HG02973 (cell line): ENCODE measurements around the gene MESP2.
"Not testable (repeated sequence)": the region's sequence is repeated elsewhere in the genome, so short reads cannot be mapped to it uniquely, and the experiment has no call there.

ENCODE experiments used
- ATAC-seq: cut with Tn5 transposase; IDR thresholded peaks from one replicate; pipeline ENCODE4 v1.9.1; 2021; ENCODE audit warnings: moderate library complexity; ENCODE audit not compliant: unreplicated experiment

Gene MESP2

DNA sequence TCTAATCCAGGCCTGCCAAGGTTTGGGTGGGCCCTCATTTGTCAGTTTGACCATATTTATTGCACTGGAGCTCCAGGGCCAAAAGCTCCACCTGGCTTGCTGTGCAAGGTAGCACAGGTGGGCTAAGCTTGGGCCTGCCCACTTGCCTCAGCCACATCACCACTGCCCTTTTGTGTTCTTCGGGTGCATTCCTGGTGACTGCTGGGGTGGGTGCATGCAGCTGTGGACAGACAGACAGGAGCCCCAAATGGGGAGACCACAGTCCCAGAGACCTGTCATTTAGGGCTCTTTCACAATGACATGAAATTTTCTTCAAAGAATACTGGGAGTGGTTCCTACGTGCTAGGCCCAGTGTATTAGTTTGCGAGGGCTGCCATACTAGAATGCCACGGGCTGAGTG is 2.7 kb downstream of the MESP2 start:
- ATAC-seq = no peak

DNA sequence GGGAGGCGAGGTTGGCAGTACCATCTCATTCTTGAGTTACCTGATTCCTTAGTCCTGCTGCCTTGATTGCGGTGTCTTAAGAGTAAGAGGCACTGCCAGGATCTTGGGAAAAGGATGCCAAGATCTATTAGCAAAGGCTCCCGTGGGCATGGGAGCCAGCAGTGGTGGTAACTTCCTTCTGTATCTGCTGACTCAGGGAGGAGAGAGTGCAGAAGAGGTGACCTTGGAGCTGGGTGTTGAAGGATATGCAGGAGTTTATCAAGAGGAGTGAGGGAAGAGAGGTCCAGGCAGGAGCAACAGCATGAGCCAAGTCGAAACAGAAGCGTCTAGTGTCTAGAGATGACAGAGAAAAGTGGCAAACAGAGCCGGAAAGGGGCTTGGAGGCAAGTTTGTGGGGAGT is 4.5 kb downstream of the MESP2 start:
- no peak for ATAC-seq

DNA sequence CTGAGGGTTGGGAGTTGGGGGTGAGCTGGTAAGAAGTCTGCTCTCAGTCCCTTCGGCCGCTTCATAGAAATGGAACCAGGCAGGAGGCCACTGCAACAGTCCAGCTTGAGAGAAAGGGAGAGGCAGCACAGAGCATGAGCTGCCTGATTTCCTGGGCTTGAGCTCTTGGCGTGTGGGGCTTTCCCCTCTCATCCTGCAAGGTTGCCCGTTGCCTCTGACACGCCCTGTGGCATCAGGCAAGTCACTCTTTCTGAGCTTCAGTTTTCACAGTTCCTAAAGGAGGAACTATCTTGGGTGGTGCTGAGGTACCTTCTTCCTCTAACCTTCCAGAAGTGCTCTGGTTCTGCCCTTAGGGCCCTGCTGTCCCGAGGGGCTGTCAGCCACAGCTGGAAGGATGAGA is 4.9 kb downstream of the MESP2 start:
- no peak for ATAC-seq

DNA sequence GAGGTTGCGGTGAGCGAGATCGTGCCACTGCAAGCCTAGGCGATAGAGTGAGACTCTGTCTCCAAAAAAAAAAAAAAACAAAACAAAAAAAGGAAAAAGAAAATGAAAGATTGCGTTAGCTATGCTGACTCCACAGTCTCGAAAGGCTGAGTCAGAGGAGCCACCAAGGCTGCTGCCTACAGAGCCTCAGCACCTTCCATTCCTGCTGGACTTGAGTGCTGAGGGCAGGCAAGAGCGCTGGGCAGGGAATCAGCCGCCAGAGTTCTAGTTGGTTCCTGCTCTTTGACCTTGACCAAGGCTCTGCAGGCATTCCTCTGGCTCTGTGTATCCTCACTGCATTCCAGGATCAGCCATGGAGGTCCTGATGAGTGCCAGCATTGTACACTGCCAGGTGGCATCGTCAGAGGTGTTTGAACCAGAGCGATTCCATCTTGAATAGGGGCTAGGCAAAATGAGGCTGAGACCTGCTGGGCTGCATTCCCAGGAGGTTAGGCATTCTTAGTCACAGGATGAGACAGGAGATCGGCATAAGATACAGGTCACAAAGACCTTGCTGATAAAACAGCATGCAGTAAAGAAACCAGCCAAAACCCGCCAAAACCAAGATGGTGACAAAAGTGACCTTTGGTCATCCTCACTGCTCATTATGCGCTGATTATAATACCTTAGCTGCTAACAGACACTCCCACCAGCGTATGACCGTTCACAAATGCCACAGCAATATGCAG is 5.9 kb downstream of the MESP2 start:
- no peak for ATAC-seq

DNA sequence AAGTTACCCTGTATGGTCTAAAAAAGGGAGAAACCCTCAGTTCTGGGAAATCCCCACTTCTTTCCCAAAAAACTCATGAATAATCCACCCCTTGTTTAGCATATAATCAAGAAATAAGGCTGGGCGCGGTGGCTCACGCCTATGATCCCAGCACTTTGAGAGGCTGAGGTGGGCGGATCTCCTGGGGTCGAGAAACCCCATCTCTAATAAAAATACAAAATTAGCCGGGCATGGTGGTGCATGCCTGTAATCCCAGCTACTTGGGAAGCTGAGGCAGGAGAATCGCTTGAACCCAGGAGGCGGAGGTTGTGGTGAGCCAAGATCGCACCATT is 6.5 kb downstream of the MESP2 start:
- not testable (repeated sequence) for ATAC-seq

DNA sequence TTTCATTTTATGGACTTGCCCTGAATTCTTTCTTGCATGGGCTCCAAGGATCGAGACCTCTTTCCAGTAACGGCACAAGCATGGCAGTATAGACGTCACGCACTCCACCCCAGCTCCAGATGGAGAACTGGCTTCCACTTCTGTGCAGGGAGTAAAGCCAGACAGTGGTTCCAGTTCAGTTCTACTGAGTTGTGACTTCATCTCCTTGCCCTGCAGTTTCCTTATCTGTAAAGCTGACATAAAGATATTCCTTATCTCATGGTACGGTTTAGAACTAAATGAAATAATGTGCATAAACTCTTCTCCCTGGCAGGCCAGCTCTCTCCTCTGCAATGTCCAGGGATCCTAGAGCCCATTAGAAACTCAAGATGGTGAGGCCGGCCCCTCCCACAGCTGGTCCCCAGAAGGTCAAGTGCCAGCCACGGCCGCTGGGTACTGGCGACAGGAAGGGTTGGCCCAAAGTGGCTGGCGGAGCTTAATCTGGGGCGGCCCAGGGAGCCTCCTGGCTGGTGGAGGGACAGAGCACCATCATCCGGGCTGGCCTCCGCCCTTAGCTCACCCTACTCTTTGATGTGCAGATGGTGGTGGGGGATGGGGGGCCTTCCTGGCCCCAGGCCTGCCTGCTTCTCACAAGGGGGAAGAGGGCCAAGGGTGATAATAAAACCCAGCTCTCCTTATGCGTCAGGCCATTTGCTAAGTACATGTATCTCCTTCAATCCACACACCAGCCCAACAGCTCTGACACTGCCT is 7.2 kb downstream of the MESP2 start:
- no peak for ATAC-seq

DNA sequence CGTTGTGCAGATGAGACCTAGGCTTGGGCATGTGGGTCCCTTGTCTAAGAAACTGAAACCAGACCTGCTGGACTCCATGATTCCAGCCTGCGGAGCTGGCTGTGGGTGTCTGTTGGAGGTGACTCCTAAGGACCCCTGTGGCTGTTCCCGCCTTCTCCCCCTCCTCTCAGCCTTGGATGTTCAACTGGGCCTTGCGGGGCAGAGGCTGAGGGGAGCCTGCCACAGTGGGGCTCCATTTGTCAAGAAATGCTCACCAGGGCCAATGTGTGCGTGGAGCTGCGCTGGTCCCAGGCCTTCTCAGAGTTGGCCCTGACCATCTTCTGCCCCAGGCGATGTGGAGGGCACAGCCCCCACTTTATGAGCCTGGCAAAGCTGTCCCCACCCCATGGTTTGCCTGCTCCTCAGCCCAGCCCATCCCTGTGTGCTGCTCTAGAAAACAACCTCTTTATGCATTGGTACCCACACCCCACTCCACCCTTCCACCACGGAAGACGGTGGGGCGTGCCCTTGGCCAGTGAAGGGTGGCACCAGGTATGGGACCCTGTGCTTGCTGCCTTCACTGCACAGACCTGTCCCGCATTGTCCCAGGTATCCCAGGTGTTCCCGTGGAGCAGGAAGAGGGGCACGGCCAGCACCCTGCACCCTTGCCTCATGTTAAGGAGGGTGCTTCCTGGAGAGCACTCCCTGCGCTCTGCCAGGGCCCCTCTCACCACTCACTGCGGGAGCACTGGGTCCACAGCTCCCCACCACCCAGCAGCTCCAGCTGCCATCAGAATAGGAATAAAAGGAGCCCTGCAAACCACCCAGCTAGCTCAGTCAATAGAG is 7.9 kb downstream of the MESP2 start:
- ATAC-seq = no peak

DNA sequence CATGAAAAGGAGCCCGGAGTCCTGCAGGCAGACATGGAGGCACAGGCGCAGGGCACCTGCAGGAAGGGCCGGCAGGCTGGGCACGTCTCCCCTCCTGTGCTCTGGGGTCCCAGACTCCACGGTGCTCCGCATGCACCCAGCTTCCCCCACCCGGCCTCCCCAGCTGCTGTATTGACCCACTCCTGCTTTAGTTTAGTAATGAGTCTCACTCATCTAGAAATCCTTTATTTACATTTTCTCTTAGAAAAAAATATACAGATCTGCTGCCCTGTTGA is 8.5 kb downstream of the MESP2 start:
- no peak for ATAC-seq

DNA sequence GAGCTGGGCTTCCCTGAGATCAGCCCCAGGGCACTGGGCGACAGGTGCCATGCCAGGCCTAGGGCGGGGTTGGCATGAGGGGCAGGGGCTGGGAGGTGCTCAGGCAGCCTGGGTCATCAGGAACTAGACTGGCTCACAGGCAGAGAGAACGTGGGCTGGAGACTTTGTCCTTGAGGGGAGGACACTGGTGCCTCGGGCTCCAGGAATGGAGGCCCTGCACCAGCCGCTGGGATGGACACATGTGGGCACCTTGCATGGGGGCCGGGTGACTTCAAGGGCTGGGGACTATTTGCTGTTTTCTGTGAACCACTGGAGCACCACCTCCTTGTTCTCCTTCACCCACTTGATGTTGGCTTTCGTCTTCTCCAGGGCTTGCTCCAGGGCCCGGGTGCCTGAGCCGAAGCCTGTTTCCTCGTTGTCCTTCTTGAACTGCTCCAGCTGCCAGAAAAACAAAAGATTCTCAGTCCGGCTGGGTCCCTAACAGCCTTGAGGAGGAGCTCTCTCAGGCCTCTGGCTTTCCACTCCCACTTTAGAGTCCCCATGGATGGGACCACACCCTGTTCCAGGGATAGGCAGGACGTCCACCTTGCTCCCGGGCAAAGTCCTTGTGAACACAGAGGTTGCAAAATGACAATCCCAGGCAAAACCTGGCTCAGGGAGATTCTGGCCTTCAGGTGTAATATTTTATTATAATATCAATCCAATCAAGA is 9.1 kb downstream of the MESP2 start:
- no peak for ATAC-seq

DNA sequence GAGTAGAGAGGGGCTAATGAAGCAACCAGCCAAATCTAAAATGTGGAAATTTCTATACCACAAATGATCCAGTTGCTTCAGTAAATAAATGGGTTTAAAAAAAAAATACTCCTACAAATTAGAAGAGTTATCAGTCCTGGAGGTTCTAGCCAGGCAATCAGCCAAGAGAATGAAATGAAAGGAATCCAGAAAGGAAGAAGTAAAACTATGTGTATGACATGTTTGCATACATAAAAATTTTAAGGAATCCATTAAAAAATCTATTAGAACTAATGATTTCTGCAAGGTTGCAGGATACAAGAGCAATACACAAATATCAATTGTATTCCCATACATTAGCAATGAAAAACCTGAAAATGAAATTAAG is 9.6 kb downstream of the MESP2 start:
- ATAC-seq = no peak

DNA sequence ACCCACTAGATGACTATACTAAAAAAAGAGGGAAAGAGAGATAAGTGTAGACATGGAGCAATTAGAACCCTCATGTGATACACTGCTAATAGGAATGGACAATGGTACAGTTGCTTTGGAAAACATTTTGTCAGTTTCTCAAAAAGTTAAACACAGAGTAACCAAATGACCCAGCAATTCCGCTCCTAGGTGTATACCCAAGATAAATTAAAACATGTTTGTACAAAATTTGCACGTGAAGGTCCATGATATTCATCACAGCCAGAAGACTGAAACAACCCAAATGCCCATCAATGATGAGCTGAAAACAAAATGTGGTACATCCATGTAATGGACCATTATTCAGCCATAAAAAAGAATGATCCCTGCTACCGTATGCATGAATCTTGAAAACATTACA is 11.8 kb downstream of the MESP2 start:
- ATAC-seq = no peak

DNA sequence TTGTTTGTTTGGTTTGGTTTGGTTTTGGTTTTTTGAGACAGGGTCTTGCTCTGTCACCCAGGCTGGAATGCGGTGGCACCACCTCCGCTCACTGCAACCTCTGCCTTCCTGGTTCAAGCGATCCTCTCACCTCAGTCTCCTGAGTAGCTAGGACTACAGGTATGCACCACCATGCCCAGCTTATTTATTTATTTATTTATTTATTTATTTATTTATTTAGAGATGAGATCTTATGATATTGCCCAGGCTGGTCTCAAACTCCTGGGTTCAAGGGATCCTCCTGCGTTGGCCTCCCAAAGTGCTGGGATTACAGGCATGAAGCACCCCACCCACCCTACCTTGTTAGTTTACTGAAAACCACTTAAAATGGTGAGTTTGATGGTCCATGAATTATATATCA is 12.5 kb downstream of the MESP2 start:
- ATAC-seq = not testable (repeated sequence)

DNA sequence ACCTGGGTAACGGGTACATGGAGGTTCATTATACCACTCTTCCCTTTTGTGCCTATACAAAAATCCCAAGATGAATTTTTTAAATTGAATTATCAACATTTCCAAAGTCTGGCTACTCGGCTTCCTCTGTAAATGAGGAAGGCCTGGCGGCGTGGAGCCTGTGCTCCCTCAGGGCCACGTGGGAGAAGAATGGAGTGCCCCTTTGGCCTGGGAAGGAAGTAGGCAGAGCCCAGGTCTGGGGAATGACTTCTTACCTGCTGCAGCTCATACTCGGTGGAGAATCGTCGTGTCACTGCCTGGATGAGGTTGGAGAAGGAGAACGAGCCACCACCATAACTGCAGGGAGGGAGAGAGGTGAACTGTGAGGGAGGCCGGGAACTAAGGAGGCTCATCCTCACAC is 14.1 kb downstream of the MESP2 start:
- ATAC-seq = no peak

DNA sequence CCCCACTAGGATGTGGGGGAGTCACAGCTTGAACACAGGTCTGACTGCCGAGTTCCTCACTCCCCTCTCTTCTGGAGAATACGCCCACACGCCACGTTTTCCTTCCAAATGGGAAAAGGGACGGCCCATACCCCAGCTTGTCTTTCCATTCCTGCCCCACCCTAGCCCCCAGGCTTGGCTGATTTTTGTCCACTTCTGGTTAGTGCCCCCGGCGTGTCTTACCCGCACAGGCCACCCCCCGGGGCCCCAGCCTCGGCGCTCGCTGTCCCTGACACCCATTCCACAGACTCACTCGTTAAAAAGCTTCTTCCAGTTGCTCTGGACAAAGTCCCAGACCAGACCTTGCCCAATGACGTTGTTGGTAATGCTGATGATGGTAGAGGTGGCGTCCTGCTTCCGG is 14.5 kb downstream of the MESP2 start:
- ATAC-seq = no peak

DNA sequence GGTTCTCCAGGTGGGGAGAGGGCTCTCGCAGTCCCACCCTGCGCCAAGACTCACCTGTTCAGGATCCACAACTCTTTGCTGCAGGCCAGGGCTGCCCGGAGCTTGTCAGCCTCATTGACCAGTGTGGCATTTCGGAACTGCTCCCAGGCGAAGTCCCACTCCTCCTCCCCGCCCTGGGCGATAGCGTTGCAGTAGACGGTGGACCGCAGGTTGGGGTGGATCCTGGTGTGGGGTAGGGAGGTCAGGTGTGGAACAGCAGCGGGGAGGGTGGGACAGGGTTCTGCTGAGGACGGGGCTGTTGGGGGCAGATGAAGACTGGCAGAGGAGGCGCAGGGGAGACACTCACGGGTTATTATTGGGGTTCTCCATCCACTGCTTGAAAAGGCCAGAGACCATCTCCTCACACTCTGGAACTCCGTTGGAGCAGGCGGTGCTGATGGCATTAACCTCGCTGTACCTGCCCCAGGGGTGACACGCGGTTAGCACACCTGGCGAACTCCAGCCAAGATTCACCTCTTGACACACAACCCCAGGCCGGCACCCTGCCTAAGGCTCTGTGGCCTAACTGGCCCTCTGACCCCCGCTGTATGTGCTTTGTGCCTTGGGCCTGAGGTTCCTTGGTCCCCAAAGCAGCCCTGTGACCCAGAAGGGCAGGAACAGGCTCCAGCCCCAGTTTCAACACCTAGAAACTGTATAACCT is 16.1 kb downstream of the MESP2 start:
- no peak for ATAC-seq

DNA sequence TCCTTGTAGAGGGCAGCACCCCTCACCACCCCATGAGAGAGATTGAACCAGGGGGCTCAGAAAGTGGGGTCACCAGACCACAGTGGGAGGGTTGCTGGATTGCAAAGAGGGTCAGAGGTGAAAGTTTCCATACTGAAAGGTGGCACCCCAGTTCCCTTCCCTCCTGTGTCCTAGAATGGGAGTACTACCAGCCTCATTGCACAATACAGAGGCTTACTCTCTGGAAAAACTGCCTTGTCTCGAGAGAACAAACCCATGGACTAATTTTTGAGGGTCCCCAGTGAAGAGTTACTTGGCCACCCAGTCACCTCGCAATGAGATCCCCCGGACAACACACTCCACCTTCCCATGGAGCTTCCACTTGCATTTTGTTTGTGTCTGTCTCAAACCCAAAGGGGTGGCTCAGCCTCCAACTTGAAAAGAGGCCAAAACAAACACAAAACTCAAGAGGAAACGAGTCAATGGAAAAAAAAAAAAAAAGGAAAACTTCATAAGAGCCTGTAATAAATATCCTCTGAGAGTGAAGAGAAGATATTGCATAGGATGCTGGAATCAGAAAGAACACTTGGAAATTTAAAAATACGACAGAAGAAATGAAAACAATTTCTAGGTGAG is 18.6 kb downstream of the MESP2 start:
- no peak for ATAC-seq

DNA sequence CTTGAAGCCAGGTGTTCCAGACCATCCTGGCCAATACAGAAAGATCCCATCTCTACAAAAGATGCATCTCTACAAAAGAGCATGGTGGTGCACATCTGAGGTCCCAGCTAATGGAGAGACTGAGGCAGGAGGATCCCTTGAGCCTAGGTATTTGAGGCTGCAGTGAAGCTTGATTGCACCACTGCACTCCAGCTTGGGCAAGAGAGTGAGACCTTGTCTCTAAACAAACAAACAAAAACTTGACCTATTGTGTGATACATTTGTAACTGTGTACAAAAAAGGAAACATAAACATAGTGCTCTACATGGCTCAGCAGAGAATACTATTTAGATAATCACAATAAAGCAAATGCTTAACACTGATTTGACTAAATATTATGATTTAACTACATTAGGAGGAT is 19.9 kb downstream of the MESP2 start:
- ATAC-seq = no peak

DNA sequence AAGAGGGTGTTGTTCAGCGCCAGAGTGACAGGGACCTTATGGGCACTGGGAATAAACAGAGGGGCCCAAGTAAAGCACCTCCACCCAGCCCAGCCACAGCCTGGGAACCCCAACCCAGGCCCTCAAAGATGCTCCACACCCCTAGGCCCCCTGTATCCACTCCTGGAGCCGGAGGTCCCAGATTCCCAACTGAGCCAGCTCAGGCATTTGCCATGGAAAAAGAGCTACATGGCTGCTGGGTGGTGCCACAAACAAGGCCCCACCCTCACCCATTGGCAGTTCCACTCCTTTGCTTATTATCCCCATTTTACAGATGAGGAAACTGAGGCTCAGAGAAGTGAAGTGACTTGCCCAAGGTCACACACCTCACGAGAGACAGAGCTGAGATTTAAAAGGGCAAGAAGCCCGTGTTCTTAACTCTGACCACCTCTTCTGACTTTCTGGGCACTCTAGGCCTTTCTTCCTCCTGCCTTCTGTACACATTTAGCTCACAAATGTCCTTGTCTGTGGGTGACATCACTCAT is 21.6 kb downstream of the MESP2 start:
- no peak for ATAC-seq

DNA sequence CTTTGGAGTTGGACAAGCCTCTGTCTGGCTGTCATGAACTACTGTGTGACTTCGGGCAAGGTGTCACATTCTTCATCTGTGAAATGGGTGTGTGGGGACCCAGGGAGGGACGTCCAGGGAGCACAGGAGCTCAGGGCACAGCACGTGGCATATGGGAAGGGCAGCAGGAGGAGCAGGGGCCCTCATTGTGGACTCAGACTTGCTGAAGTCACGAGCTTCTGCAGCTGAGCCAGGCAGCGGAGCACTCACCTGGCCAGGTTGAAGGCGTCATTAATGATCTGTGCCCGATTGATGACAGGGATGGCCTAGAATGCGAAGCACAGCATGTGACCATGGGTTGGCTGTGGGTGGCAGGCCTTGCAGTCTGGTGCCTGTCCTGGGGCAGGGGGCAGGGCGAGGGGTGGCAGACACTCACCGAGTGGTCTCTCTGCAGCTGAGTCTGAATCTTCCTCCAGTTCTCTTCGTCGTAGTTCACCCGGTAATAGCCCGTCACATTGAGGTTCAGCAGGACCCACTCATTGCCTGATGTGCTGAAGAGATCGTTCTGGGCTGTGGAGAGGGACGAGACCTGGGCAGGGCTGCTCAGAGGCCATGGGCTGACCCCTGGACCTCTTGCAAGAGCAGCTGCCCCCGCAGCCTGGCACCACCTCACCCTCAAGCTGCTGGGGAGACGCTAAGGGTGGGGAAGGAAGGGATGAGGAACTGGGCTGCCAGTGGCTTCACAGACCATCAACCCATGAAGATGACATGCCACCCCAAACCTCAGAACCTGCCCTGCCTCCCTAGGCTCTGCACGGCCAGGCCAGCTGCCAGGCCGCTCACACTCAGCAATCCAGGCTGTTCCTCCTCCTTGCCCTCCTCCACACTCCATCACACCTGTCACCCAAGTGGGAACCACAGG is 23.1 kb downstream of the MESP2 start:
- no peak for ATAC-seq
